Fibroblast of lung (primary cell): Measurements from ENCODE around the gene HLA-DMA.

Experiments used
- CTCF ChIP-seq, 2 donors: IDR thresholded peaks in 1 of 2; conservative IDR thresholded peaks in 1 of 2; 1 replicate in 1 of 2; 2 replicates in 1 of 2; pipeline ENCODE4 v1.5.1; 2011 to 2012; ENCODE audit warnings: low read length in 2 of 2, control low read depth in 1 of 2, inconsistent platforms in 1 of 2, low read depth in 1 of 2, mild to moderate bottlenecking in 1 of 2
- EZH2 ChIP-seq: IDR thresholded peaks from 2 replicates; pipeline ENCODE4 v1.5.1; 2012; ENCODE audit warnings: low read length, control low read depth, mild to moderate bottlenecking; ENCODE audit errors: missing control alignments

- TF ChIP-seq CTCF (conservative IDR thresholded peaks at IDR 0.05 in 1 of 2, IDR thresholded peaks at IDR 0.05 in 1 of 2; ENCODE audit: low read depth in 1 of 2, low read length in 2 of 2) (no peak), EZH2 (no peak)
Observed at GRCh38 chr6:32968093-32968866, 15.4 kb upstream of the HLA-DMA start, which contains the start of gene BRD2.
